Natural killer cell (primary cell): Measurements from ENCODE around the gene CCZ1. TPM values are rescaled to one million over a fixed set of nuclear protein-coding genes. Genes with fewer than 3 reads are reported as not detected.
"Not testable (repeated sequence)": the region's sequence is repeated elsewhere in the genome, so short reads cannot be mapped to it uniquely, and the experiment has no call there.

Source experiments
- ATAC-seq, 3 donors: fragments of 150-1000 bp in 2 of 3; fragments of 200-7000 bp in 1 of 3; cut with Tn5 transposase; 1 replicate in 1 of 3; 2 replicates in 2 of 3; pipeline ENCODE4 v1.10.0; 2021; ENCODE audit warnings: mild to moderate bottlenecking in 2 of 3, moderate library complexity in 2 of 3
- DNase-seq, 2 donors: peaks; one replicate each; pipeline versions ENCODE4 v3.0.0 to v3.0.0-alpha.2; 2013 to 2021; ENCODE audit warnings: mixed read lengths in 1 of 2
- H3K27ac ChIP-seq: one replicate; pipeline ENCODE4 v1.5.1; 2013; ENCODE audit warnings: mild to moderate bottlenecking, low read length
- H3K27me3 ChIP-seq: one replicate; pipeline ENCODE4 v1.6.1; 2013; ENCODE audit warnings: low read length; ENCODE audit not compliant: control insufficient read depth, insufficient read depth
- H3K36me3 ChIP-seq: one replicate; pipeline ENCODE4 v1.6.1; 2013; ENCODE audit warnings: low read length; ENCODE audit not compliant: control insufficient read depth, insufficient read depth
- H3K4me1 ChIP-seq: one replicate; pipeline ENCODE4 v1.6.1; 2013; ENCODE audit warnings: low read length; ENCODE audit not compliant: control insufficient read depth, insufficient read depth
- H3K4me3 ChIP-seq: one replicate; pipeline ENCODE4 v1.5.1; 2013; ENCODE audit warnings: low read length
- H3K9me3 ChIP-seq: one replicate; pipeline ENCODE4 v1.6.1; 2013; ENCODE audit warnings: low read length; ENCODE audit not compliant: control insufficient read depth, insufficient read depth
- H3K27ac Mint-ChIP-seq, 2 donors: one replicate each; pipeline ENCODE4 v1.8.0; 2022; ENCODE audit warnings: mild to moderate bottlenecking in 2 of 2, mixed read lengths in 2 of 2, moderate library complexity in 1 of 2
- H3K27me3 Mint-ChIP-seq, 2 donors: one replicate each; pipeline ENCODE4 v1.8.0; 2022; ENCODE audit warnings: low read depth in 2 of 2, mixed read lengths in 2 of 2
- H3K36me3 Mint-ChIP-seq: one replicate; pipeline ENCODE4 v1.8.0; 2022; ENCODE audit warnings: mixed read lengths
- H3K4me1 Mint-ChIP-seq, 2 donors: one replicate each; pipeline ENCODE4 v1.8.0; 2022; ENCODE audit warnings: mixed read lengths in 2 of 2
- H3K4me3 Mint-ChIP-seq: one replicate; pipeline ENCODE4 v1.8.0; 2022; ENCODE audit warnings: mild to moderate bottlenecking, moderate library complexity, mixed read lengths
- H3K9me3 Mint-ChIP-seq, 2 donors: one replicate each; pipeline ENCODE4 v1.8.0; 2022; ENCODE audit warnings: mixed read lengths in 2 of 2
- CTCF ChIP-seq: fragments of 200-600 bp; IDR thresholded peaks from one replicate; pipeline ENCODE4 v1.8.0; 2022; ENCODE audit warnings: antibody characterized with exemption
- WGBS: methylation state at CpG from one replicate; pipeline ENCODE4 v1.1.7; 2013; ENCODE audit warnings: missing lambda C conversion rate; ENCODE audit not compliant: insufficient coverage; 5-methylcytosine and 5-hydroxymethylcytosine counted together
- intact Hi-C: fragments of 100-400 bp; cut with micrococcal nuclease; formaldehyde crosslinking; loops from one replicate; pipeline ENCODE4 v1.14.2; 2022
- total RNA-seq, 4 donors: library from RNA; stranded (reverse); fragments of 120-200 nt in 1 of 4; gene quantifications; one replicate each; pipeline versions ENCODE4 v1.2.3 to v1.2.4, GENCODE V29; 2013 to 2022

CCZ1 gene
- total RNA-seq, result 100 to 1,000 TPM in 2 of 3 donors, 10 to 100 TPM in 1; 81.4 to 114 (median 112) TPM
- 67.5 TPM for total RNA-seq (2013)

- H3K9me3 ChIP-seq, H3K27me3 Mint-ChIP-seq, H3K36me3 Mint-ChIP-seq, H3K4me1 Mint-ChIP-seq, H3K4me1 ChIP-seq, H3K9me3 Mint-ChIP-seq, H3K36me3 ChIP-seq, H3K27me3 ChIP-seq, intact Hi-C loops: not testable (repeated sequence)
- Mint-ChIP-seq H3K27ac (peak within 1 kb of the TSS; percentile 65 to 73), H3K4me3 (peak within 1 kb of the TSS; percentile 81)
- DNase-seq (peak; percentile 44 to 65), ATAC-seq (peak; percentile 82 to 93 (median 83))
- H3K4me3 ChIP-seq, result peak within 1 kb of the TSS; percentile 41
- WGBS, result 0% methylated on average over 15 of the region's 64 CpGs
- peak within 1 kb of the TSS; percentile 61 for H3K27ac ChIP-seq
Measured at GRCh38 chr7:5898480-5899224, at the start of gene CCZ1. Gene CCZ1 (plus strand): TSS chr7:5898733. CDS start chr7:5898800, 67 bp downstream.

GRCh38 chr7:5850944-5851343, 47.6 kb upstream of the CCZ1 start:
- H3K4me3 Mint-ChIP-seq, result no peak overlapping the region
- Histone ChIP-seq H3K27ac (no peak overlapping the region), H3K36me3 (no peaks in the 10 kb centered on the region), H3K4me1 (no peaks in the 10 kb centered on the region), H3K9me3 (no peaks in the 10 kb centered on the region), H3K27me3 (no peaks in the 10 kb centered on the region), H3K4me3 (no peak overlapping the region)
- ATAC-seq, result no peak
- WGBS, result 99% methylated on average over 8 of the region's 8 CpGs
- DNase-seq, result no peak
- H3K27ac Mint-ChIP-seq, result no peak overlapping the region
- no peaks in the 10 kb centered on the region for H3K4me1 Mint-ChIP-seq
- intact Hi-C loops, result no loop called here
- no peak for TF ChIP-seq CTCF
- no peaks in the 10 kb centered on the region for H3K27me3 Mint-ChIP-seq
- no peaks in the 10 kb centered on the region for H3K9me3 Mint-ChIP-seq
- H3K36me3 Mint-ChIP-seq, result no peaks in the 10 kb centered on the region

GRCh38 chr7:5854738-5855137, 43.8 kb upstream of the CCZ1 start:
- no peak overlapping the region for H3K27ac Mint-ChIP-seq
- H3K27ac ChIP-seq, result no peak overlapping the region
- intact Hi-C loops, result no loop called here
- peaks cover 12% of the 10 kb centered on the region for H3K4me1 ChIP-seq
- H3K4me3 Mint-ChIP-seq, result no peak overlapping the region
- H3K4me3 ChIP-seq, result no peak overlapping the region
- 91% methylated on average over 8 of the region's 8 CpGs for WGBS
- H3K9me3 ChIP-seq, result no peaks in the 10 kb centered on the region
- H3K4me1 Mint-ChIP-seq, result peaks cover 0 to 5% of the 10 kb centered on the region in 2 donors
- no peaks in the 10 kb centered on the region for H3K9me3 Mint-ChIP-seq
- DNase-seq, result no peak
- no peak for ATAC-seq
- H3K27me3 Mint-ChIP-seq, result no peaks in the 10 kb centered on the region
- TF ChIP-seq CTCF, result no peak
- no peaks in the 10 kb centered on the region for H3K36me3 Mint-ChIP-seq
- no peaks in the 10 kb centered on the region for H3K36me3 ChIP-seq
- H3K27me3 ChIP-seq, result no peaks in the 10 kb centered on the region

GRCh38 chr7:5857041-5857575, 41.4 kb upstream of the CCZ1 start:
- H3K27ac Mint-ChIP-seq, DNase-seq, ATAC-seq, H3K36me3 ChIP-seq, H3K4me3 ChIP-seq, H3K4me3 Mint-ChIP-seq, H3K36me3 Mint-ChIP-seq, H3K9me3 Mint-ChIP-seq, H3K4me1 Mint-ChIP-seq, H3K27ac ChIP-seq, H3K27me3 ChIP-seq, H3K9me3 ChIP-seq, H3K27me3 Mint-ChIP-seq: not testable (repeated sequence)
- 88% methylated on average over 13 of the region's 13 CpGs for WGBS
- H3K4me1 ChIP-seq, result peaks cover 12% of the 10 kb centered on the region
- intact Hi-C loops, result loop anchor here (2.0 kb wide), 1 partner anchor 466 kb away; no protein-coding TSS in a partner anchor

- H3K4me3 Mint-ChIP-seq, H3K36me3 Mint-ChIP-seq, H3K27me3 Mint-ChIP-seq, H3K9me3 ChIP-seq, H3K4me1 Mint-ChIP-seq, intact Hi-C loops, H3K9me3 Mint-ChIP-seq, H3K27me3 ChIP-seq, H3K4me3 ChIP-seq, H3K36me3 ChIP-seq, H3K27ac Mint-ChIP-seq: not testable (repeated sequence)
- H3K27ac ChIP-seq, result peak overlapping the region; percentile 25
- DNase-seq, result peak in 1 of 2 donors; percentile 84
- 73% methylated on average over 8 of the region's 8 CpGs for WGBS
- peaks cover 12% of the 10 kb centered on the region for H3K4me1 ChIP-seq
- ATAC-seq, result peak; percentile 55 to 62 (median 60)
Measured at GRCh38 chr7:5858494-5858893, 40.0 kb upstream of the CCZ1 start.

GRCh38 chr7:5861281-5861680, 37.3 kb upstream of the CCZ1 start:
- not testable (repeated sequence) for H3K27ac Mint-ChIP-seq

More at GRCh38 chr7:5861281-5861680, 37.3 kb upstream of the CCZ1 start:
- H3K9me3 ChIP-seq, H3K27ac ChIP-seq, H3K36me3 ChIP-seq, intact Hi-C loops, H3K36me3 Mint-ChIP-seq, H3K4me1 Mint-ChIP-seq, H3K27me3 Mint-ChIP-seq, H3K4me3 Mint-ChIP-seq, H3K27me3 ChIP-seq, ATAC-seq, H3K4me3 ChIP-seq, DNase-seq, H3K9me3 Mint-ChIP-seq: not testable (repeated sequence)
- H3K4me1 ChIP-seq, result peaks cover 12% of the 10 kb centered on the region
- 92% methylated on average over 5 of the region's 5 CpGs for WGBS
